NT2/D1 (cell line): ENCODE data around the gene OR52D1.

ENCODE experiments used
- SUZ12 ChIP-seq: IDR thresholded peaks from 2 replicates; pipeline ENCODE4 v1.6.1; 2011; ENCODE audit not compliant: insufficient read length, insufficient read depth; ENCODE audit errors: extremely low read depth
- ZNF274 ChIP-seq: IDR thresholded peaks from 2 replicates; pipeline ENCODE4 v1.6.1; 2011; ENCODE audit warnings: mild to moderate bottlenecking, low read depth, low read length

- TF ChIP-seq ZNF274 (no peak), SUZ12 (no peak)
These were observed 44.6 kb upstream of the OR52D1 start for GRCh38 chr11:5443835-5444393.
